SKM-1 (cell line): ENCODE measurements around the gene PTCD2.

Experiments
- DNase-seq: peaks from one replicate; lab custom pipeline; 2025; ENCODE audit not compliant: unreplicated experiment; lab: John Stamatoyannopoulos, UW

PTCD2 gene

GRCh38 chr5:72410688-72411295, 90.6 kb downstream of the PTCD2 start:
- DNase-seq = no peak

- no peak for DNase-seq
These were observed 92.3 kb downstream of the PTCD2 start for GRCh38 chr5:72412283-72413055.

GRCh38 chr5:72415616-72416325, 95.6 kb downstream of the PTCD2 start:
- no peak for DNase-seq

- no peak for DNase-seq
These were observed 97.3 kb downstream of the PTCD2 start for GRCh38 chr5:72417333-72418062.
